HUDEP-2 (cell line): ENCODE results near the gene RIN1.
"Not testable (repeated sequence)": the region's sequence is repeated elsewhere in the genome, so short reads cannot be mapped to it uniquely, and the experiment has no call there.

ENCODE experiments used
- DNase-seq, 76 experiments: peaks; one replicate each; lab custom pipeline; 2025; ENCODE audit not compliant: unreplicated experiment in 76 of 76; lab: John Stamatoyannopoulos, UW

RIN1 gene

DNA sequence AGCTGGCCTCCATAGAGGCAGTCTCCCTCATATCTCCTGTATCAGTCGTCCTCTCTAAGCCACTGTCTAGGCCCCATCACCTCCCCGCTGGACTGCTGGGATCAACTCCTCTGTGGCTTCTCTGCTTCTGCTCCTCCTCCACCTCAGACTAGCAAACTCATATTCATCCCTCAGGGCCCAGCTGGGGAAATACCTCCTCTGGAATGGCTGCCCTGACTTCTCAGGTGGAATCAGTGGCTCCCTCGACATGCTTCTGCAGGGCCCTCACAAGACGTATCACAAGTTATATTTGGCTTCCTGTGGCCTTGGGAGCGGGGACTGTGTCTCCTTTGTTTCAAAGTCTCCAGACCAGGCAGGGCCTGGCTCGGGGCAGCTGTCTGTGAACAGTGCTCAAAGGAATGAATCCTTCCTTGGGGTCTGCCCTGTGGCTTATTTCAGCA lies 25.3 kb upstream of the RIN1 start:
- DNase-seq = no peak

- no peak for DNase-seq
These were observed 24.3 kb upstream of the RIN1 start for GRCh38 chr11:66360406-66361073.

DNA sequence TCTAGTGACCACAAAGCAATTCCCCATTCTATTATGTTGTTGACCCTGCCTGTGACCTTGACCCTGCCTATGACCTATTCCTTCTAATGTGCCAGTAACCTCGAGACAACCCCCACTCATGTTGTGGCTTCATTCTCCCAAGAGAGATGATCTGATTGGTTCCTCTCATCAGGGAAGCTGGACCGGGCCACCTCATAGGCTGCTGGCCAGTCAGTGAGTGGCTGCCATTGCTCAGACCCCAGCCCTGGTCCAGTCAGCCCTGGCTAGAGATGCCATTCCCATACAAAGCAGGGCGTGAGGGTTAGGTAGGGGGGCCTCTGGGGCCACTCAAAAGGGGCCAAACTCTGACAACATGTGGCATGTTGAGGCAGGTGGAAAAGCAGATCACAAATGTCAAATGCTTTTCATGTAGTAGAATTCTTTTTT lies 23.4 kb upstream of the RIN1 start:
- no peak for DNase-seq

DNA sequence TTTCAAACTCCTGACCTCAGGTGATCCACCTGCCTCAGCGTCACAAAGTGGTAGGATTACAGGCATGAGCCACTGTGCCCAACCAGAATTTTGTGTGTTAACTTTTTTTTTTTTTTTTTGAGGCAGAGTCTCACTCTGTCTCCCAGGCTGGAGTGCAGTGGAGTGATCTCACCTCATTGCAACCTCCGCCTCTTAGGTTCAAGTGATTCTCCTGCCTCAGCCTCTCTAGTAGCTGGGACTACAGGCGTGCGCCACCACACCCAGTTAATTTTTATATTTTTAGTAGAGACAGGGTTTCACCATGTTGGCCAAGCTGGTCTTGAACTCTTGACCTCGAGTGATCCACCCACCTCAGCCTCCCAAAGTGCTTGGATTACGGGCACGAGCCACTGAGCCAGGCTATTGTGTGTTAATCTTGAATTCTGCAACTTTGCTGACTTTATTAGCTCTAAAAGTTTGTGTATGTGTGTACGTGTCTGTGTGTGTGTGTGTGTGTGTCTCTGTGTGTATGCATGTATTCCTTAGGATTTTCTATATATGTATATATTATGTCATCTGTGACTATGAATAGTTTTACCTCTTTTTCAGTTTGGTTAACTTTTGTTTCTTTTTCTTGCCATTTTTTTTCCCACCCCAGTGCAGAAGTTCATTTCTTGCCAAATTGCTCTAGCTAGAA lies 14.5 kb upstream of the RIN1 start:
- not testable (repeated sequence) for DNase-seq

- no peak for DNase-seq
These were observed 12.8 kb upstream of the RIN1 start for GRCh38 chr11:66349084-66349386.

- DNase-seq = peak in 73 of 76 experiments; percentile 17 to 82 (median 62)
These were observed 11.4 kb upstream of the RIN1 start, which contains the start of gene B4GAT1 for GRCh38 chr11:66347425-66348276. Gene B4GAT1 (minus strand): TSS chr11:66347629. CDS start chr11:66347545, 84 bp downstream.

- no peak for DNase-seq
These were observed 10.5 kb upstream of the RIN1 start for GRCh38 chr11:66346476-66347424.

- peak in 1 of 76 experiments; percentile 72 for DNase-seq
These were observed 9.0 kb upstream of the RIN1 start for GRCh38 chr11:66345316-66345649.

DNA sequence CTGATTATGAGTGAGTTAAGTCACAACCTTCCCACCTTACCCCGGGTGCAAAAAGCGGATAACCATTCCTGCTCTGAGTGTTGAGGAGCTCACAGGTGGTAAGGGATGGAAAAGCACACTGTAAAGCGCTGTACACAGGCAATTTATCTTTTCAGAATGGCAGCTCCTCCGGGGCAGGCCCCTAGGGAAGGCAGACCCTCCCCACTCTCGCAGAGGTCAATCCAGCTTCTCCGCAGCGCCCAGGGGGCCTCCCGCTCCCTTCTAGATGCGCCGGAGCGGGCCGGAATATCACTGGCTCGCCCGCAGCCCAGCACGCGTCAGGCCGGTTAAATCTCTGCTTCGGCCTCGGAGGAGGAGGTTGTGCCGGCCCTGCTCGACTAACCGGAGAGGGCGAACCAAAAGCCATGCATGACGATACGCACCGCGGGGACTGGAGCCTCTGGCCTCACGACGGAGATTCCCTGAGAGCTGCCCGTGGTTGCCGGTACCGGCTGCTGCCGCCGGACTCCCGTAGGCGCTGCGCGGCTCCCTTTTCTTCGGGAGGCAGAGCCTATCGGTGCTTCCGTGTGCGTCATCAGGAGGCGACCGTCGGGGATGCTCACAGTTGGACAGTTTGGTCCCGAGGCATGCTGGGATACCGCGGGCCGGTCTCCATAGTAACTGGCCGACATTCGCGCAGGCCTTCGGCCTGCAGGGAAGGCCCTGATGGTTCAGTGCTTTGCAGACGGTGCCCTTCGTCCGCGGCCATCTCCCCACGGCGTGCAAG lies 8.5 kb upstream of the RIN1 start, which contains the start of gene BRMS1:
Gene BRMS1 (minus strand): TSS at position 555 of the 766 bp plus-strand sequence. CDS start 2,870 bp downstream, outside the sequence.
- peak in 74 of 76 experiments; percentile 62 to 96 (median 88) for DNase-seq

DNA sequence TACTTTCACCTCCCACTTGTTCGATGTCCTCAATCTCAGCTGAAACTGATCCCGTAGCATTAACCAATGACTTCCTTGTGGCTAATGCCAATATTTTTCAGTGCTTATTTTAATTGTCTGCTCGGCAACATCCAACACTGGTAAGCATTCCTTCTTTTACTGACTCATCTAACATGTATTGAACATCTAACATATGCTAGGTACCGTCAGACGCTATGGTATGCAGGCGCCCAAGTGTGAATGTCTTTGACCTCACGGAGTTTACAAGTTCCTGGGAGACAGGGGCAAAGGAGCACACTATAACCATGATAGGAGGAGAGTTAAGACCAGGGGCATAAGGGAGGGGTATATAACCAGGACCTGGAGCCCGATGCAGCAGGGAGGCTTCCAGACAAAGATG lies 6.9 kb upstream of the RIN1 start:
- DNase-seq = no peak

DNA sequence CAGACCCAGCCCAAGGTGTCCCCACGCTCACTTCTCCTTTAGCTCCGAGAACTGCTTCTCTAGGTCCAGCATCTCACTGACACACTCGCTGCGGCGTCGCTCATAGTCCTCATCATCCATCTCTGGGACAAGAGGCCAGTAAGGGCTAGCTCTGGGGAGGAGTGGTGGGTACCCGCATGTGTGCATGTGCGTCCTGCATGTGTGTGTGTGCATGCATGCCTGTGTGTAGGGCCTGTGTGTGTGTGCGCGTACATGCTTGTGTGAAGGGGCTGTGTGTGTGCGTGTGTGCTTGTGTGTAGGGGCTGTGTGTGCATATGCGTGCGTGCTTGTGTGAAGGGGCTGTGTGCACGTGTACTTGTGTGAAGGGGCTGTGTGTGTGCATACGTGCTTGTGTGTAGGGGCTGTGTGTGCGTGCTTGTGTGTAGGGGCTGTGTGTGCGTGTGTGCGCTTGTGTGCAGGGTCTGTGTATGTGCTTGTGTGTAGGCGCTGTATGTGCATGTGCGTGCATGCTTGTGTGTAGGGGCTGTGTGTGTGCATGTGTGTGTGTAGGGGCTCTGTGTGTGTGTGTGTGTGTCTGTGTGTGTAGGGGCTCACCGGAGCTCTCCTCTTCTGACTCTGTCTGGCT lies 5.4 kb upstream of the RIN1 start:
- DNase-seq = no peak

- DNase-seq = no peak
These were observed 4.6 kb upstream of the RIN1 start for GRCh38 chr11:66340596-66341501.

GRCh38 chr11:66339686-66340483 lies 3.7 kb upstream of the RIN1 start:
- DNase-seq = no peak

GRCh38 chr11:66339162-66339675 lies 3.0 kb upstream of the RIN1 start:
- DNase-seq = no peak

- no peak for DNase-seq
These were observed 2.3 kb upstream of the RIN1 start for GRCh38 chr11:66338276-66339161.
